Retinal pigment epithelial cell (primary cell): Measurements from ENCODE around the gene CABP1.

Experiments
- DNase-seq: peaks from one replicate; pipeline ENCODE4 v3.0.0-alpha.2; 2010; ENCODE audit warnings: low read depth
- H3K4me3 ChIP-seq: 2 replicates; pipeline ENCODE4 v1.5.1; 2011; ENCODE audit warnings: mild to moderate bottlenecking, low read length, control low read depth, moderate library complexity
- CTCF ChIP-seq: conservative IDR thresholded peaks from 2 replicates; pipeline ENCODE4 v1.5.1; 2011; ENCODE audit warnings: low read depth, low read length, control low read depth, inconsistent platforms

Gene CABP1

DNA sequence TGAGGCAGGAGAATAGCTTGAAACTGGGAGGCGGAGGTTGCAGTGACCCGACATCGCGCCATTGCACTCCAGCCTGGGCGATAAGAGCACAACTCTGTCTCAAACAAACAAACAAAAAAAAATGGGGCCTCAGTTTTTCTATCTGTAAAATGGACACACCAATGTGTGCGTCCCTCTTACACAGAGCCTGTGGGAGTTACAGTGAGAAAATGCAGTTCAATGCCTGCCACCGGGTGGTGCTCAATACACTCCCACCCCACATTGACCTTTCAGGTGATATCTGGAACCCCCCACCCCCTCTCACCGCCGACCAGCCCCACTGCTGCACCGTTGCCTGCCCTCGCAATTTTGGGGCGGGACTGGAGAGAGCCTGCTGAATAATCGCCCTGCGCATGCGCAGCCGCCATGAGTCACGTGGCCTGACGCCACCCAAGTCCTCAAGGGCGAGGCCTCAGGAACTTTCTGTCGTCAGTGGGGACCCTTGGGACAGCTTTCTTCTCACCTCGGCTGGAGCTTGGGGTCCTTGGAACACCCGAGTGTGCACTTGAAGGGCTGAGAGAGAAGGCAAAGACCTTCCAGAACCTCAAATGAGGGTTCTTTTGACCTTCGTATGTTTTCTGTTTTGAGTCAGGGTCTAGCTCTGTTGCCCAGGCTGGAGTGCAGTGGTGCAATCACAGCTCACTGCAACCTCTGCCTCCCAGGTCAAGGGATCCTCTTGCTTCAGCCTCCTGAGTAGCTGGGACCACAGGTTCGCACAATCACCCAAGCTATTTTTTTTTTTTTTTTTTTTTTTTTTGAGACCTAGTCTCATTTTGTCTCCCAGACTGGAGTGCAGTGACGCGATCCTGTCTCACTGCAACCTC, 14.6 kb upstream of the CABP1 start:
- no peak for DNase-seq

GRCh38 chr12:120628919-120629318, 11.5 kb upstream of the CABP1 start:
- no peak overlapping the region for H3K4me3 ChIP-seq
- no peak for DNase-seq
- TF ChIP-seq CTCF = no peak

More for the DNA sequence above, 14.6 kb upstream of the CABP1 start:
- TF ChIP-seq CTCF = peak; percentile 23
- H3K4me3 ChIP-seq = no peak overlapping the region

DNA sequence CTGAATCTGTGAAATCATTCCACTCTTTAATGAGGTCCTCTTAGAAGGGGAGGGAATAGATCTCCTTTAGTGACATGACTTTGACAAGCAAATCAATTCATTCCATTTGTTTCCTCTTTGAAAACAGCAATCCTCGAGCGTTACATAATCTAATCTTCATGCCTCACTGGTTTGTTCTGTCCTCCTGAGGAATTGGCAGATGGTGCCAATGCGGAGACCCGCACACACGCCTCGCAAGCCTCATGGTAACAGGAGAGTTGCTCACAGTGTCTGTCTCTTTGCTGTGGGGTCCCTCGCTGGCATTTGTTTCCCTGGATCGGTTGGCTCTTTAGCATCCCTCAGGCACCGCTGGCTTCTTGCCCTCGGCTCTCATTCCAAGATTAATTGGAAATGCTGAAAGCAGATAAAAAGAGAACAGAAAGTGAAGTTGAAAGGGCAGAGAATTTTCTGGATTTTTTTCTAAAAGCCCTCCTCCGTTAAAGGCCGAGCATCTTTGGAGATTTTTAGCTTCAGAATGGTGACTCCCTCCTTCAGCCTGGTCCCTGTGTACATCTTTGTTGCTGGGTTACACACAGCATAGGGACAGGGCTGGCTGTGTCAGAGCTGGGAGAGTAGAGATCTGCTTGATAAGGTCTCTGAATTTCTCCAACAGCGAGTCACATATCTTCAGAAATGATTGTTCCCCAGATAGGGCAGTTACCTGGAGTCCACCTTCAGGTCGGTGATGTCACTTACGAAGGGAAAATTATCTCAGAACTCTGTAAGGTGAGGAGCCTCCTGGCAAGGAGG, 10.1 kb upstream of the CABP1 start:
- DNase-seq = no peak
- no peak overlapping the region for H3K4me3 ChIP-seq

GRCh38 chr12:120631097-120631496, 9.3 kb upstream of the CABP1 start:
- no peak for DNase-seq
- no peak for TF ChIP-seq CTCF

More for the DNA sequence above, 10.1 kb upstream of the CABP1 start:
- TF ChIP-seq CTCF = no peak

DNA sequence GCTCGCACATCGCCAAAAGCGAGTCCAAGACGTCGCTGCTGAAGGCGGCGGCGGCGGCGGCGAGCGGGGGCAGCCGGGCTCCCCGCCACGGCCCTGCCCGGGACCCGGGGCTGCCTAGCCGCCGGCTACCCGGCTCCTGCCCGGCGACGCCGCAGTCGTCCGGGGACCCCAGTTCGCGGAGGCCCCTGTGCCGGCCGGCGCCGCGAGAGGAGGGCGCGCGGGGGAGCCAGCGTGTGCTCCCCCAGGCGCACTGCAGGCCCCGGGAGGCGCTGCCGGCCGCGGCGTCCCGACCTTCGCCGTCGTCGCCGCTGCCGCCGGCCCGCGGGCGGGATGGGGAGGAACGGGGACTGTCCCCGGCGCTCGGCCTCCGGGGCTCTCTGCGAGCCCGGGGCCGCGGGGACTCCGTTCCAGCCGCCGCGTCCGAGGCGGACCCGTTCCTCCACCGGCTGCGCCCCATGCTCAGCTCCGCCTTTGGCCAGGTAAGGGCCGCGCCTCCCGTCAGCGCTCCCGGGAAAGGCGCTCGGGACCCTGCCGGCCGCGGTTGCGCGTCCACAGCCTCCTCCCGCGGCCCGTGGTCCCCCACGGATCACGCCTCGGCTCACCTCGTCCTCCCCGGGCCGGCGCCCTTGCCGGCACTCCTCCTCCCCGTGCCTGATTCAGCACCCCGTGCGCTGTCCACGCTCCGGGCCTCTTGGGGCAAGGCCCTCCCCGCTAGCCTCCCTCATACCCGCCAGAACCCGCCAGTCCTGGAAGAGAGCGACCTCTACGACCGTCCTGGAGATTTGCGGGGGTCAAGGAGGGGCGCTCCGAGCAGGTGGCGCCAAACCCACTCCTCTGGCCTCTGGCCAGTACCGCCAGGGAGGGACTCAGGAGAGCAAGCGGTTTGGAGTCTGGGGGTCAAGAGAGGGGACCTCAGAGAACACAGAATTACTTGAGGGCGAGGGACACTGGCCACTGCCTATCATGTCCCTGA, 721 bp downstream of the CABP1 start:
- no peak for TF ChIP-seq CTCF
- no peak overlapping the region for H3K4me3 ChIP-seq
- no peak for DNase-seq

More at GRCh38 chr12:120631097-120631496, 9.3 kb upstream of the CABP1 start:
- H3K4me3 ChIP-seq = no peak overlapping the region

DNA sequence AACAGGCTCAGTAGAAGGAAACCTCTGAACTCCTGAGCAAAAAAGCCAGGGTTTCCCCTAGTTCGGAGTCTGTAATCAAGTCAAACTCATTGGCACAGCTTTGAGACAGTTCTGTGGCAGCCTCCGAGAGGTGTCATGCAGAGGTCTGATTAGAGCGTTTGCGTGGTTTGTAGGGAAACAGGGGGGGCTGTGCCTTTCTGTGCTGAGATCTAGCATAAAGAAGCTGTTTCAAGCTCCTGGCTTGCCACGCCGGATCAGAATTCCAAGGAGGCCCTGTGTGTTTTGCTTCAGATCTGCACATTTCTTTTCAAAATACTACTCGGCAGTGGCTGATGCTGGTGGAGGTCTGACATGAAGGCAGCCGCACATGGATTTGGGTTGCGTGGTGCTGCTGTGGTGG, 1.7 kb downstream of the CABP1 start:
- H3K4me3 ChIP-seq = no peak overlapping the region
- no peak for TF ChIP-seq CTCF
- no peak for DNase-seq
